ENCODE measurements around the gene SBF2. TPM values are rescaled to one million over a fixed set of nuclear protein-coding genes. Genes with fewer than 3 reads are reported as not detected.
"Not testable (repeated sequence)": the region's sequence is repeated elsewhere in the genome, so short reads cannot be mapped to it uniquely, and the experiment has no call there.

The SBF2 gene
- total RNA-seq, 1 donor from 2014 or later = 24.0 TPM

- H3K27me3 ChIP-seq (ENCODE audit: control insufficient read depth, insufficient read depth, low read length) = no peaks in the 10 kb centered on the region
- no peak overlapping the region for H3K4me3 ChIP-seq (ENCODE audit: low read depth, low read length)
- peak; percentile 1 for DNase-seq (ENCODE audit: low read depth)
- no peaks in the 10 kb centered on the region for H3K36me3 ChIP-seq (ENCODE audit: control insufficient read depth, insufficient read depth, low read length)
- no peak for TF ChIP-seq CTCF (IDR thresholded peaks at IDR 0.05; ENCODE audit: insufficient read depth, low read length, severe bottlenecking)
- no peak for FAIRE-seq
Measured at GRCh38 chr11:9905501-9905951, 388.5 kb downstream of the SBF2 start.

DNA sequence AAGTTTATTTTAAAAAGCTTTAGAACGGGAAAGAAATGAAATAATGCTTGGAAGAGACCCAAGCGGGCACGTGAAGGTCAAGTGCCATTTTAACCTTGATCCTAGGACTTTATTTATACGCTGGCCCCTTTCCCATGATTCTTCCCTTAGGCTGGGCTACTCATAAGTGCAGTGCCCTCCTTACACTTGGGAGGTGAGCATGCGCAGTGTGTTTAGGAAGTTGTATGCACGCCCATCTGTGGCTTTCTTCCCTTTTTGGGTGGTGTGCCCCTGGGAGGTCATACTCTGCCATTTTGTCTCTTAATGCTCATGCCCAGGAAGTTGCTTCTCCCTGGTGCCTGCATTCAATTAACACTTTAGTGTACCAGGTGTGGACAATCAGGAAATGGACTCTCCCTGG is 390.4 kb downstream of the SBF2 start:
- FAIRE-seq (no peak), DNase-seq (ENCODE audit: low read depth) (no peak)
- no peak for TF ChIP-seq CTCF (IDR thresholded peaks at IDR 0.05; ENCODE audit: insufficient read depth, low read length, severe bottlenecking)

GRCh38 chr11:9901943-9902342 is 392.1 kb downstream of the SBF2 start:
- no peak for TF ChIP-seq CTCF (IDR thresholded peaks at IDR 0.05; ENCODE audit: insufficient read depth, low read length, severe bottlenecking)
- Histone ChIP-seq H3K36me3 (ENCODE audit: control insufficient read depth, insufficient read depth, low read length) (no peaks in the 10 kb centered on the region), H3K4me3 (ENCODE audit: low read depth, low read length) (no peak overlapping the region), H3K27me3 (ENCODE audit: control insufficient read depth, insufficient read depth, low read length) (no peaks in the 10 kb centered on the region)
- no peak for FAIRE-seq
- DNase-seq (ENCODE audit: low read depth) = no peak

More for the DNA sequence above, 390.4 kb downstream of the SBF2 start:
- H3K36me3 ChIP-seq (ENCODE audit: control insufficient read depth, insufficient read depth, low read length) = no peaks in the 10 kb centered on the region
- no peaks in the 10 kb centered on the region for H3K27me3 ChIP-seq (ENCODE audit: control insufficient read depth, insufficient read depth, low read length)
- H3K4me3 ChIP-seq (ENCODE audit: low read depth, low read length) = no peak overlapping the region

DNA sequence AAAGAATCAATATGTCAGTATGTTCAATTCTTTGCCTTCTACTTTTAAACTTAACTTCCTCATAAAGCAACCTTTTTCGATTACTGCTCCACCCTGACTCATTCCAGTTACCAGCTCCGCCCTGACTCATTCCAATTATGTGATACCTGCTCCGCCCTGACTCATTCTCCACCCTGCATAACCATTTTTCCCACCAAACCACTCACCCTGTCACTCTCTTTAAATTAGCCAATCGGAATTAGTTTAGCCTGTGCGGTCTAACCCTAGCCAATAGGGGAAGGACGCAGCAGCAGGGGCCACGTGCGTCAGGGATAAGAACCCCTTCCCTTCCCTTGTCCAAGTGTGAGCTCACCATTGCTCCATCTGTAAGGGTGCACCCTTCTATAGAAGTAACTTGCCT is 393.8 kb downstream of the SBF2 start:
- H3K27me3 ChIP-seq (ENCODE audit: control insufficient read depth, insufficient read depth, low read length); H3K4me3 ChIP-seq (ENCODE audit: low read depth, low read length); FAIRE-seq; H3K36me3 ChIP-seq (ENCODE audit: control insufficient read depth, insufficient read depth, low read length): not testable (repeated sequence)
- peak; percentile 95 for DNase-seq (ENCODE audit: low read depth)

DNA sequence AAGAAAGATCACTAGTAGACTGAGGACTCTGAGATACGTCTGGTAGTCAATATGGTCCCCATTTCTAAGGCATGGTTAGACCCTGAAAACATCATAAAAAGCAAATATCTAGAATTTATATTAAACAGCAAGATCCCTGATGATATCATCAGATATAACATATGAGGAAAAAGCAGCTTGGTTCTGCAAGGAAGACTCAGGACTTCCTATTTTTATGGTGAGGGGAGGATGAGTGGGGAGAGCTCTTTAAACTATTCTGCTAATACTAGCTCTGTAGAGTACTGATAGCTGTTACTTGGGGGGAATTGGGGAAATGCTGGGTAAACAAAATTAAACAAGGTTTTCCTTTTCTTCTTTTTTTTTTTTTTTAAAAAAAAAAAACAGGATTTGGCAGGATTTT is 394.3 kb downstream of the SBF2 start:
- no peak overlapping the region for H3K4me3 ChIP-seq (ENCODE audit: low read depth, low read length)
- H3K36me3 ChIP-seq (ENCODE audit: control insufficient read depth, insufficient read depth, low read length) = no peaks in the 10 kb centered on the region
- DNase-seq (ENCODE audit: low read depth) (no peak), FAIRE-seq (no peak)
- no peaks in the 10 kb centered on the region for H3K27me3 ChIP-seq (ENCODE audit: control insufficient read depth, insufficient read depth, low read length)
- no peak for TF ChIP-seq CTCF (IDR thresholded peaks at IDR 0.05; ENCODE audit: insufficient read depth, low read length, severe bottlenecking)

- Histone ChIP-seq H3K27me3 (ENCODE audit: control insufficient read depth, insufficient read depth, low read length) (no peaks in the 10 kb centered on the region), H3K36me3 (ENCODE audit: control insufficient read depth, insufficient read depth, low read length) (no peaks in the 10 kb centered on the region), H3K4me3 (ENCODE audit: low read depth, low read length) (no peak overlapping the region)
- FAIRE-seq = no peak
- TF ChIP-seq CTCF (IDR thresholded peaks at IDR 0.05; ENCODE audit: insufficient read depth, low read length, severe bottlenecking) = no peak
- DNase-seq (ENCODE audit: low read depth) = peak; percentile 9
Measured at GRCh38 chr11:9896902-9897301, 397.1 kb downstream of the SBF2 start.

All from bronchial epithelial cell (primary cell).